HepG2 (cell line): ENCODE measurements around the gene COA1. TPM values are rescaled to one million over a fixed set of nuclear protein-coding genes. Genes with fewer than 3 reads are reported as not detected.
A peak's percentile ranks its signal among the peaks of the same experiment; 100 is the strongest.

Experiments used
- CREB1 ChIP-seq, 2 experiments: fragments of 450-650 bp in 1 of 2; IDR thresholded peaks; 2 replicates each; pipeline ENCODE4 v1.6.1; 2016 to 2017; ENCODE audit warnings: control low read depth in 1 of 2, mild to moderate bottlenecking in 1 of 2, missing compliant biosample characterization in 1 of 2, missing genetic modification characterization in 1 of 2
- HES4 ChIP-seq: sonication (generic); formaldehyde crosslinking; IDR thresholded peaks from 2 replicates; pipeline ENCODE4 v1.9.0; 2021; ENCODE audit warnings: mild to moderate bottlenecking, missing genetic modification reagents, borderline replicate concordance
- HNF4G ChIP-seq, 2 experiments: sonication (generic) in 1 of 2; formaldehyde crosslinking in 1 of 2; IDR thresholded peaks; 2 replicates each; pipeline versions ENCODE4 v1.4.0 to v1.6.1; 2011 to 2020; ENCODE audit warnings: borderline replicate concordance in 2 of 2, low read depth in 2 of 2, mild to moderate bottlenecking in 2 of 2, low read length in 1 of 2, missing genetic modification reagents in 1 of 2, moderate library complexity in 1 of 2
- HNRNPL ChIP-seq: fragments of 200-400 bp; formaldehyde crosslinking; IDR thresholded peaks from 2 replicates; pipeline ENCODE4 v1.6.1; 2017; ENCODE audit warnings: mild to moderate bottlenecking, low read depth, low read length
- KAT2B ChIP-seq: fragments of 150-350 bp; IDR thresholded peaks from 2 replicates; pipeline ENCODE4 v1.6.1; 2014; ENCODE audit warnings: low read depth, low read length, borderline replicate concordance
- MAZ ChIP-seq, 2 experiments: sonication (generic) in 1 of 2; formaldehyde crosslinking in 1 of 2; IDR thresholded peaks; 2 replicates each; pipeline versions ENCODE4 v1.5.0 to v1.6.1; 2012 to 2020; ENCODE audit warnings: low read depth in 2 of 2, mild to moderate bottlenecking in 2 of 2, borderline replicate concordance in 1 of 2, improper control_type of control experiment in 1 of 2, low read length in 1 of 2, missing genetic modification reagents in 1 of 2, moderate library complexity in 1 of 2
- MED8 ChIP-seq: sonication (generic); formaldehyde crosslinking; IDR thresholded peaks from 2 replicates; pipeline ENCODE4 v1.8.1; 2023; ENCODE audit warnings: mild to moderate bottlenecking, missing genetic modification reagents; ENCODE audit not compliant: insufficient replicate concordance
- MLX ChIP-seq: IDR thresholded peaks from 2 replicates; pipeline ENCODE4 v1.6.1; 2016
- MTF2 ChIP-seq: sonication (generic); formaldehyde crosslinking; IDR thresholded peaks from 2 replicates; pipeline ENCODE4 v1.5.0; 2020; ENCODE audit warnings: missing genetic modification reagents, borderline replicate concordance
- NR2C2 ChIP-seq: sonication (generic); formaldehyde crosslinking; IDR thresholded peaks from 2 replicates; pipeline ENCODE4 v1.4.0; 2020; ENCODE audit warnings: missing genetic modification reagents, mild to moderate bottlenecking, moderate library complexity, borderline replicate concordance
- ONECUT2 ChIP-seq: sonication (generic); formaldehyde crosslinking; IDR thresholded peaks from 2 replicates; pipeline ENCODE4 v1.4.0; 2020; ENCODE audit warnings: missing genetic modification reagents
- PATZ1 ChIP-seq: sonication (generic); formaldehyde crosslinking; IDR thresholded peaks from 2 replicates; pipeline ENCODE4 v1.4.0; 2020; ENCODE audit warnings: missing genetic modification reagents
- PTBP1 ChIP-seq: fragments of 200-400 bp; formaldehyde crosslinking; IDR thresholded peaks from 2 replicates; pipeline ENCODE4 v1.6.1; 2018; ENCODE audit warnings: low read length, low read depth; ENCODE audit not compliant: poor library complexity, severe bottlenecking
- RFX1 ChIP-seq: fragments of 450-650 bp; IDR thresholded peaks from 2 replicates; pipeline ENCODE4 v1.6.1; 2017
- RFX3 ChIP-seq: IDR thresholded peaks from 2 replicates; pipeline ENCODE4 v1.6.1; 2016; ENCODE audit warnings: missing biosample characterization, missing genetic modification reagents
- SMAD3 ChIP-seq: sonication (generic); formaldehyde crosslinking; IDR thresholded peaks from 2 replicates; pipeline ENCODE4 v1.4.0; 2020; ENCODE audit warnings: missing genetic modification reagents
- TBX2 ChIP-seq: sonication (generic); formaldehyde crosslinking; IDR thresholded peaks from 2 replicates; pipeline ENCODE4 v1.5.0; 2020; ENCODE audit warnings: missing genetic modification reagents, mild to moderate bottlenecking, borderline replicate concordance
- TERF1 ChIP-seq: sonication (generic); formaldehyde crosslinking; IDR thresholded peaks from 2 replicates; pipeline ENCODE4 v1.8.0; 2022; ENCODE audit warnings: mild to moderate bottlenecking, missing genetic modification reagents, moderate library complexity
- YEATS2 ChIP-seq: sonication (generic); formaldehyde crosslinking; IDR thresholded peaks from 2 replicates; pipeline ENCODE4 v1.4.0; 2020; ENCODE audit warnings: missing genetic modification reagents, borderline replicate concordance
- YY1 ChIP-seq: IDR thresholded peaks from 2 replicates; pipeline ENCODE4 v1.6.1; 2011; ENCODE audit warnings: low read length, low read depth, moderate library complexity, mild to moderate bottlenecking; ENCODE audit not compliant: insufficient read depth, insufficient replicate concordance
- ZFP37 ChIP-seq: sonication (generic); formaldehyde crosslinking; IDR thresholded peaks from 2 replicates; pipeline ENCODE4 v1.4.0; 2020; ENCODE audit warnings: missing genetic modification reagents, borderline replicate concordance
- ZNF547 ChIP-seq: sonication (generic); formaldehyde crosslinking; IDR thresholded peaks from 2 replicates; pipeline ENCODE4 v1.5.1; 2020; ENCODE audit warnings: mild to moderate bottlenecking, missing genetic modification reagents
- ZNF557 ChIP-seq: sonication (generic); formaldehyde crosslinking; IDR thresholded peaks from 2 replicates; pipeline ENCODE4 v1.4.0; 2020; ENCODE audit warnings: missing genetic modification reagents
- ZNF792 ChIP-seq: IDR thresholded peaks from 2 replicates; pipeline ENCODE4 v1.6.1; 2016
- ZNF883 ChIP-seq: sonication (generic); formaldehyde crosslinking; IDR thresholded peaks from 2 replicates; pipeline ENCODE4 v1.5.1; 2020; ENCODE audit warnings: mild to moderate bottlenecking, missing genetic modification reagents; ENCODE audit errors: not compliant biosample characterization
- ZSCAN31 ChIP-seq: sonication (generic); formaldehyde crosslinking; IDR thresholded peaks from 2 replicates; pipeline ENCODE4 v1.5.0; 2020; ENCODE audit warnings: low read depth, mild to moderate bottlenecking, missing genetic modification reagents
- polyA plus RNA-seq, 8 experiments: library from polyadenylated mRNA; depleted of rRNA in 3 of 8; stranded (reverse) in 7 of 8; unstranded in 1 of 8; fragments of >200 nt; fragmentation: Illumina TruSeq in 4 of 8; extraction: Trizol in 4 of 8; gene quantifications; 2 replicates each; pipeline versions ENCODE4 v1.2.1 to v1.2.3, GENCODE V29; 2011 to 2016; ENCODE audit warnings: low read depth in 4 of 8, missing spikeins in 1 of 8, mixed read lengths in 1 of 8; ENCODE audit not compliant: insufficient read depth in 1 of 8
- total RNA-seq, 5 experiments: library from RNA; depleted of rRNA; stranded (reverse); fragments of >200 nt; fragmentation: Illumina TruSeq; extraction: Trizol; gene quantifications; 2 replicates each; pipeline ENCODE4 v1.2.3, GENCODE V29; 2016; ENCODE audit warnings: low read depth in 1 of 5

The COA1 gene
- total and polyA plus RNA-seq, 2 of the 13 experiments (the other 11 are each of a cell fraction or from before 2014, with no cell fraction given), result 33.2 to 65.7 TPM

GRCh38 chr7:43729214-43729923 is at the start of gene COA1 (continued):
- peak; percentile 70; the same call in 1 of the 2 replicates for TF ChIP-seq NR2C2 (CRISPR knock-in tag)
- peak; percentile 43; the same call in 1 of the 2 replicates for TF ChIP-seq ZNF792 (CRISPR knock-in tag)
- TF ChIP-seq TBX2 (CRISPR knock-in tag), result peak; percentile 82
- TF ChIP-seq MAZ (IDR thresholded peaks at IDR 0.05; ENCODE audit: borderline replicate concordance, low read depth, low read length), result no peak
- TF ChIP-seq MAZ (CRISPR knock-in tag; IDR thresholded peaks at IDR 0.05; ENCODE audit: low read depth), result peak; percentile 61; the same call in 1 of the 2 replicates
- TF ChIP-seq KAT2B, result no peak
- no peak for TF ChIP-seq RFX3 (CRISPR knock-in tag)
- peak; percentile 65; the same call in 1 of the 2 replicates for TF ChIP-seq HNRNPL
- 0 out of 2 replicates have a peak, but pooled peaks have one; percentile 51 for TF ChIP-seq ZFP37 (CRISPR knock-in tag)
- TF ChIP-seq ZNF883 (CRISPR knock-in tag), result peak; percentile 93
- no peak for TF ChIP-seq ONECUT2 (CRISPR knock-in tag)
- peak; percentile 50; the same call in 1 of the 2 replicates for TF ChIP-seq ZNF547 (CRISPR knock-in tag)
- TF ChIP-seq MLX (CRISPR knock-in tag), result no peak
- TF ChIP-seq MTF2 (CRISPR knock-in tag), result no peak
- peak; percentile 42; the same call in 1 of the 2 replicates for TF ChIP-seq PATZ1 (CRISPR knock-in tag)
- TF ChIP-seq YEATS2 (CRISPR knock-in tag), result peak; percentile 87
- TF ChIP-seq TERF1 (CRISPR knock-in tag), result no peak
- 0 out of 2 replicates have a peak, but pooled peaks have one; percentile 70 for TF ChIP-seq ZNF557
- TF ChIP-seq MED8 (CRISPR knock-in tag), result peak; percentile 93
- peak; percentile 57 for TF ChIP-seq YY1
- no peak for TF ChIP-seq RFX1
- peak; percentile 63 for TF ChIP-seq PTBP1
- peak; percentile 76 for TF ChIP-seq ZSCAN31 (CRISPR knock-in tag)
- peak; percentile 33; the same call in 1 of the 2 replicates for TF ChIP-seq HES4
- no peak for TF ChIP-seq HNF4G (IDR thresholded peaks at IDR 0.05; ENCODE audit: borderline replicate concordance, low read depth, low read length)
- no peak; the same call in 1 of the 2 replicates for TF ChIP-seq HNF4G (CRISPR knock-in tag; IDR thresholded peaks at IDR 0.05; ENCODE audit: borderline replicate concordance, low read depth)
- TF ChIP-seq CREB1 (IDR thresholded peaks at IDR 0.05), result no peak
- TF ChIP-seq CREB1 (CRISPR knock-in tag; IDR thresholded peaks at IDR 0.05), result no peak
- TF ChIP-seq SMAD3 (CRISPR knock-in tag), result peak; percentile 83
